GM19438 (cell line): ENCODE results near the gene FAM234A.
"Not testable (repeated sequence)": the region's sequence is repeated elsewhere in the genome, so short reads cannot be mapped to it uniquely, and the experiment has no call there.

Experiments used
- ATAC-seq: cut with Tn5 transposase; IDR thresholded peaks from one replicate; pipeline ENCODE4 v1.9.1; 2021; ENCODE audit warnings: low read depth; ENCODE audit not compliant: unreplicated experiment

Gene FAM234A

DNA sequence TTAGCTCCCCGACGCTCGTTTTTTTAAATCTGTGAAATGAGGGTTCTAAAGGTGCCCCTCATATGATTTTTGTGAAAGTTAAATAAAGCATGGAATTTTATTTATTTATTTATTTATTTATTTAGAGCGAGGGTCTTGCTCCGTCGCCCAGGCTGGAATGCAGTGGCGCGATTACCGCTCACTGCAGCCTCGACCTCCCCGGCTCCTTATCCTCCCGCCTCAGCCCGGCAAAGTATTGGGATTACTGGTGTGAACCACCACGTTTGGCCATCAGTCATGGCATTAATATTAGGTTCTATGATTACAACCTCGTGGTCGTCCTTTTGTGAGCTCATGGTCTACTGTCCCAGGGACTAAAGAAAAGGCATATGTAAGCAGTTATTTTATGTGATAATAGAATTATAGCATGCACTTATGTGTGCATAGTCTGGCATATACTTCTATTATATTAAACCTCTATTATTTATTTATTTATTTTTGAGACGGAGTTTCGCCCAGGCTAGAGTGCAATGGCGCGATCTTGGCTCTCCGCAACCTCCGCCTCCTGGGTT lies 4.8 kb upstream of the FAM234A start:
- no peak for ATAC-seq

DNA sequence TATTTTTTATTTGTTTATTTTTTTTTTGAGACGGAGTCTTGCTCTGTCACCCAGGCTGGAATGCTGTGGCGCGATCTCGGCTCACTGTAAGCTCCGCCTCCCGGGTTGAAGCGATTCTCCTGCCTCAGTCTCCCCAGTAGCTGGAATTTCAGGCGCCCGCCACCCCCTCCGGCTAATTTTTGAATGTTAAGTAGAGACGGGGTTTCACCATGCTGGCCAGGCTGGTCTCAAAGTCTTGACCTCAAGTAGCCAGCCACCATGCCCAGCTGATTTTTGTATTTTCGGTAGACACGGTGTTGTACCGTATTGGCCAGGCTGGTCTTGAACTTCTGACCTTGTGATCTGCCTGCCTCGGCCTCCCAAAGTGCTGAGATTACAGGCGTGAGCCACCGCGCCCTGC lies 4.3 kb upstream of the FAM234A start:
- not testable (repeated sequence) for ATAC-seq

GRCh38 chr16:230949-231348 lies 3.7 kb upstream of the FAM234A start:
- no peak for ATAC-seq

GRCh38 chr16:239948-240277 lies 5.3 kb downstream of the FAM234A start:
- ATAC-seq = no peak

DNA sequence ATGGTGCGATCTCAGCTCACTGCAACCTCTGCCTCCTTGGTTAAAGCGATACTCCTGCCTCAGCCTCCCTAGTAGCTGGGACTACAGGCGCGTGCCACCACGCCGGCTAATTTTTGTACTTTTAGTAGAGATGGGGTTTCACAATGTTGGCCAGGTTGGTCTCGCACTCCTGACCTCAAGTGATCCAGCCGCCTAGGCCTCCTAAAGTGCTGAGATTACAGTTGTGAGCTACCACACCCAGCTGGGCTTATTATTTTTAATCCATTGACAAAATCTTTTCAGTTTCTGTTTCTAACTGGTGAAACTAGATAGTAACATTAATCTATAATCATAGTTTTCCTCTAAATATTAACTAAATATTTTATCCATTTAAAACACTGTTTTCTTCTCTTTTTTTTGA lies 5.9 kb downstream of the FAM234A start:
- ATAC-seq = no peak

DNA sequence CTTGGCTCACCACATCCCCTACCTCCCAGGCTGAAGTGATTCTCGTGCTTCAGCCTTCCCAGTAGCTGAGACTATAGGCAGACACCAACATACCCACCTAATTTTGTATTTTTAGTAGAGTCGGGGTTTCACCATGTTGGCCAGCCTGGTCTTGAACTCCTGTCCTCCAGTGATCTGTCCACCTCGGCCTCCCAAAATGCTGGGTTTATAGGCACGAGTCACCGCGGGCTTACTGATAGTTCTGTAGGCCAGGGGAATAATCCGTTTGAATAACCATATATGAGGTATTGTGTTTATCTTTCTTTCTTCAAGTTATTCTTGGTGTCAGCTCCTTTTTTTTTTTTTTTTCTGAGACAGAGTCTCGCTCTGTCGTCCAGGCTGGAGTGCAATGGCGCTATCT lies 7.7 kb downstream of the FAM234A start:
- ATAC-seq = no peak

DNA sequence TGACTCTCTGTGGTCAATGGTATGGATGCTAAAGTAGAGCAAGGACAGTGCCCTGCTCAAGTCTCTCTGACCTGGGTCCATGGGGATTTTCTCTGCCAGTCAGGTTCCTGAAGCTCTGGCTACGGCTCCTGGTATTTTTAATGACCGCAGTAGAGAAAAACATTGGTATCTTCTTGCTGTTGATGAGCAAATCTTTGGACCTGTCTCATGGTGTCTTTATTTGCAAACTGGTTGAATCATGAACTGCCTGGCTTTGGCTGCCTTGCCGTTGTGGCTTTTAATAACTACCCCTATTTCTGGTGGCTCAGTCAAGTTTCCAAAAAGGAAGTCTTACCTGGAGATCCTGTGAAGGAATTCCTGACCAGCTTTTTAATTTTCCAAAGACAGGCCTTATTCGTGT lies 8.7 kb downstream of the FAM234A start:
- ATAC-seq = no peak

- no peak for ATAC-seq
These were observed 10.5 kb downstream of the FAM234A start for GRCh38 chr16:245105-245504.

DNA sequence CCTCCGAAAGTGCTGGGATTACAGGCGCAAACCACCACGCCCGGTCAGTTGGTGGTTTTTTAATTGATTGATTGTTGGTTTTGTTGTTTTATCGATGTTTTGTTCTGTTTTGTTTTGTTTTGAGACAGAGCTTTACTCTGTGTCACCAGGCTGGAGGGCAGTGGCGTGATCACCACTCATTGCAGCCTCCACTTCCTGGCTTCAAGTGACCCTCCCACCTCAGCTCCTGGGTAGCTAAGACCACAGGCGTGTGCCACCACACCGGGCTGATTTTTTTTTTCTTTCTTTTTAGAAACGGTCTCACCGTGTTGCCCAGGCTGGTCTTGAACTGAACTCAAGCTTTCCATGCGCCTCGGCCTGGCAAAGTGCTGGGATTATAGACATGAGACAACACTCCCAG lies 12.4 kb downstream of the FAM234A start:
- ATAC-seq = no peak

DNA sequence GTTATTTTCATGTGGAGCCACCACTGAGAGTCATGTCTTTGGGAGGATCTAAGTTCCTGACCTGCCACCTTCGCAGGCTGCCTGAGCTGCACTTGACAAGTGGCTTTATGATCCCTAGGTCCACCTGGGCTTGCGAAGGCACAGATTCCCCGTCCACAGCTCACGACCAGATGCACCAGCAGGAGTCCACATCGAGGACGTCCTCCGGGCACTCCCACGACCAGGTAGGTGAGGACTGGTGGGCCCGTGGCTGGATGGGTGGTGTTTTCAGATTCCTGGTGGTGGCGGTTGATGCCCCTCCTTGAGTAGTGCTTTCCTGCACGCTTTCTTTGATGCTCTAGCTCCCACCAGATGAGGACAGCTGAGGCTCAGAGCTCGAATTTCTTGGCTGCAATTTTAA lies 14.8 kb downstream of the FAM234A start:
- no peak for ATAC-seq

DNA sequence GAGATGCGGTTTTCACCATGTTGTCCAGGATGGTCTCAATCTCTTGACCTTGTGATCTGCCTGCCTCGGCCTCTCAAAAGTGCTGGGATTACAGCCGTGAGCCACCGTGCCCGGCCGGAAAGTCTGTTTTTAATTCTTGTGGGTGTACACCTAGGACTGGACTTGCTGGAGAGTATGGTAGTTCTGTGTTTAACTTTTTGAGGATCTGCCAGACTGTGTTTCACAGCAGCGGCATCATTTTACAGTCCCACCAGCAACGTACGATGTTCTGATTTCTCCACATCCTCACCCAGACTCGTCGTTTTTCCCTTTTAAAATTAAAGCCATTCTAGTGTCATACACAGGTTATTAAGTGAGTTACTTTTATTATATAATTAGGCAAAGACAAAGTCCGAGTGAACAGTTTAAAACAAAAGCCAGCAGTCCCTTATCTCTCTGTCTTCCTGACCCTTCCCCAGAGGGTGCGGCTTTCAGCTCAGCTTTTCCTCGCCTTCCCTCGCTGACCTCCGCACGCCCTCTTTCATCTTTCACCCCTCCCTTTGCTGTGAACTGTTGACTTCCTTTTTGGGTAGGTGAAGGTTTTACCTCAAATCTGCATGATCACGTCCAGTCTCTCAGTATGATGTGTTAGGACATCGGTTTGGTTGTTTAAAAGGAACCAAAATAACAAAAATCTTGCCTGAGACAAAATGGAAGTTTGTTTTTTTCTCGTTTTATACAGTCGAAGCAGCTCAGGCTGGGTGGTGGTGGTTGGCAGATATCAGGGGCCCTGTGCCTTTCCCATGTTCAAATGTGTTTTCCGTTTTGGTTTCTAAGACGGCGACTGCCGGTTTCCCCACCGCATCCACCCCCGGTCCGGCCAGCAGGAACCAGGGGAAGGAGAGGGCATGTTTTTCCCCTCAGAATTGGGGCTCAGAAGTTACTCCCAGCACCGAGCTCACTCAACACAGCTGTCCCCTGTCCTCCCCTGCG lies 18.0 kb downstream of the FAM234A start:
- no peak for ATAC-seq

DNA sequence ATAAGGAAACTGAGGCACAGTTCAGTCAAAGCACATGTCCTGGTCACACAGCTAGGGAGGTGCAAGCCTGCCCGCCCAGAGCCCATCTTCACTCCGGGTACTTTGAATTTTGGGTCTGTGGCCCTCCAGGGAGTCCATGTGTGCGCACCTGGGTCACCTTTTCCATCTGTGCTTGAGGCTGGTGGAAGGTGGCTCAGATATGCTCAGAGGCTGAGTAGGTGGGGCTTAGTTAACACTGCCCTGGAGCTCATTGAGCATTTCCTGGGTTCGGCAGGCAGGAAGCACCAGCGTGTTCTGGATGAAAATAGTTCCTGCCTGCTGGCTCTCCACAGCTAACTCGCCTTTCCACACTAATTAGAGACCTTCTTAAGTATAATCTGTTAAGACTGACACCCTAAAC lies 19.2 kb downstream of the FAM234A start:
- no peak for ATAC-seq

- ATAC-seq = no peak
These were observed 19.8 kb downstream of the FAM234A start for GRCh38 chr16:254461-254860.

DNA sequence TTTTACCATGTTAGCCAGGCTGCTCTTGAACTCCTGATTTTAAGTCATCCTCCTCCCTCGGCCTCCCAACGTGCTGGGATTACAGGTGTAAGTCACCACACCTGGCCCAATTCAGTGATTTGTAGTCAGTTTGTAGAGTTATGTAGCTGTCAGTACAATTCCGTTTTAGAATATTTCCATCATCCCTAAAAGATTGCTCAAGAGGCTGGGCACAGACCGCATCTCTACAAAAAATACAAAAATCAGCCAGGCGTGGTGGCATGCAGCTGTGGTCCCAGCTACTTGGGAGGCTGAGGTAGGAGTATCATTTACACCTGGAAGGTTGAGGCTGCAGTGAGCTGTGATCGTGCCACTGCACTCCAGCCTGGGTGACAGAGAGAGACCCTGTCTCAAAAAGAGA lies 20.6 kb downstream of the FAM234A start:
- no peak for ATAC-seq

DNA sequence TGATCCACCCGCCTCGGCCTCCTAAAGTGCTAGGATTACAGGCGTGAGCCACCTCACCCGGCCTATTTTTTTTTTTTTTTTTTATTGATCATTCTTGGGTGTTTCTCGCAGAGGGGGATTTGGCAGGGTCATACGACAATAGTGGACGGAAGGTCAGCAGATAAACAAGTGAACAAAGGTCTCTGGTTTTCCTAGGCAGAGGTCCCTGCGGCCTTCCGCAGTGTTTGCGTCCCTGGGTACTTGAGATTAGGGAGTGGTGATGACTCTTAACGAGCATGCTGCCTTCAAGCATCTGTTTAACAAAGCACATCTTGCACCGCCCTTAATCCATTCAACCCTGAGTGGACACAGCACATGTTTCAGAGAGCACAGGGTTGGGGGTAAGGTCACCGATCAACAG lies 23.5 kb downstream of the FAM234A start:
- ATAC-seq = not testable (repeated sequence)

DNA sequence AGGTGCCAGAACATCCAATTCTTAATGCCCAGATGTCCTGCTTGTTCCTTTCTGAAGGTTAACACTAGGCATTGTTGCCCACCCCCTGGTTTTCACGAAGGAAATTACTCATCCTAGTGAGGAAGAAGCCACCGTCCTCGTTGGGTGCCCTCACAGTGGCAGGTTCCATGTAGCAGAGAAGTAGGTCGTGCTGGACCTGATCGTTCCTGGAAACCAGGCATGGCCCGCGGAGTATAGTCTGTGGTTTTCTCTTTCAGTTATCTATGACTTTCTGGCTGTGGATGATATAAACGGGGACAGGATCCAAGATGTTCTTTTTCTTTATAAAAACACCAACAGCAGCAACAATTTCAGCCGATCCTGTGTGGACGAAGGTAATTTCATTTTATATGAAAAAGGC lies 24.6 kb downstream of the FAM234A start:
- ATAC-seq = no peak

GRCh38 chr16:259814-260253 lies 25.2 kb downstream of the FAM234A start:
- ATAC-seq = no peak

- no peak for ATAC-seq
These were observed 25.7 kb downstream of the FAM234A start for GRCh38 chr16:260326-260725.

- no peak for ATAC-seq
These were observed 26.5 kb downstream of the FAM234A start for GRCh38 chr16:261031-261691.

DNA sequence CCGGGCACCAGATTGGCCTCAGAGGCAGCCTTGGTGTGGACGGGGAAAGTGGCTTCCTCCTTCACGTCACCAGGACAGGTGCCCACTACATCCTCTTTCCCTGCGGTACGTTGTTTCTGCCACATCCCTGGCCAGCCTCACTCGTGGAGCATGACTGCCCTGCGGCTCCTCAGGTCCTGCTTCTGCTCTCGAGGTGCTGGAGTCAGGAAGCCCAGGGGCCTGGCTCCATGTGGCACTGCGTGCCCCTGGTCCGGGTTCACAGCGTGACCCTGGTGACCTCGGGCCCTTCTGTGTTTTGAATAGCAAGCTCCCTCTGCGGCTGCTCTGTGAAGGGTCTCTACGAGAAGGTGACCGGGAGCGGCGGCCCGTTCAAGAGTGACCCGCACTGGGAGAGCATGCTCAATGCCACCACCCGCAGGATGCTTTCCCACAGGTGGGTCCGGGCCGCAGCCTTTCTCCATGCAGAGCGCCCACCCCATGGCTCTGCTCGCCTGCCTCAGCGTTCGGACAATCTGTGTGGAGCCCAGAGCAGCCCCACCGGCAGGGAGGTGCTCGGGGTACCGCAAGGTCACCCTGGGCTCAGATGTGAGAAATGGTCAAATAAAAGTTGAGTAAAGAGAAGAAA lies 27.6 kb downstream of the FAM234A start:
- ATAC-seq = no peak

GRCh38 chr16:263182-263774 lies 28.7 kb downstream of the FAM234A start:
- no peak for ATAC-seq
